GM12801 (cell line): ENCODE results near the gene SF3A2.

Experiments used
- TF ChIP-seq, protein P1 (sequence below): IDR thresholded peaks from one replicate; pipeline ENCODE4 v1.5.1; 2011; ENCODE audit warnings: control low read depth; ENCODE audit not compliant: insufficient read length; ENCODE audit errors: extremely low read depth

The SF3A2 gene

DNA sequence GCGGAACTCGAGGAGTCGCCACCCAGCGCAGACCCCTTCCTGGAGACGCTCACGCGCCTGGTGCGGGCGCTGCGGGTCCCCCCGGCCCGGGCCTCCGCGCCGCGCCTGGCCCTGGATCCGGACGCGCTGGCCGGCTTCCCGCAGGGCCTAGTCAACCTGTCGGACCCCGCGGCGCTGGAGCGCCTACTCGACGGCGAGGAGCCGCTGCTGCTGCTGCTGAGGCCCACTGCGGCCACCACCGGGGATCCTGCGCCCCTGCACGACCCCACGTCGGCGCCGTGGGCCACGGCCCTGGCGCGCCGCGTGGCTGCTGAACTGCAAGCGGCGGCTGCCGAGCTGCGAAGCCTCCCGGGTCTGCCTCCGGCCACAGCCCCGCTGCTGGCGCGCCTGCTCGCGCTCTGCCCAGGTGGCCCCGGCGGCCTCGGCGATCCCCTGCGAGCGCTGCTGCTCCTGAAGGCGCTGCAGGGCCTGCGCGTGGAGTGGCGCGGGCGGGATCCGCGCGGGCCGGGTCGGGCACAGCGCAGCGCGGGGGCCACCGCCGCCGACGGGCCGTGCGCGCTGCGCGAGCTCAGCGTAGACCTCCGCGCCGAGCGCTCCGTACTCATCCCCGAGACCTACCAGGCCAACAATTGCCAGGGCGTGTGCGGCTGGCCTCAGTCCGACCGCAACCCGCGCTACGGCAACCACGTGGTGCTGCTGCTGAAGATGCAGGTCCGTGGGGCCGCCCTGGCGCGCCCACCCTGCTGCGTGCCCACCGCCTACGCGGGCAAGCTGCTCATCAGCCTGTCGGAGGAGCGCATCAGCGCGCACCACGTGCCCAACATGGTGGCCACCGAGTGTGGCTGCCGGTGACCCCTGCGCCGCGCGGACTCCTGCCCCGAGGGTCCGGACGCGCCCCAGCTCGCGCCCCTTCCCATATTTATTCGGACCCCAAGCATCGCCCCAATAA lies 14.8 kb downstream of the SF3A2 start:
- TF ChIP-seq, protein P1, sequence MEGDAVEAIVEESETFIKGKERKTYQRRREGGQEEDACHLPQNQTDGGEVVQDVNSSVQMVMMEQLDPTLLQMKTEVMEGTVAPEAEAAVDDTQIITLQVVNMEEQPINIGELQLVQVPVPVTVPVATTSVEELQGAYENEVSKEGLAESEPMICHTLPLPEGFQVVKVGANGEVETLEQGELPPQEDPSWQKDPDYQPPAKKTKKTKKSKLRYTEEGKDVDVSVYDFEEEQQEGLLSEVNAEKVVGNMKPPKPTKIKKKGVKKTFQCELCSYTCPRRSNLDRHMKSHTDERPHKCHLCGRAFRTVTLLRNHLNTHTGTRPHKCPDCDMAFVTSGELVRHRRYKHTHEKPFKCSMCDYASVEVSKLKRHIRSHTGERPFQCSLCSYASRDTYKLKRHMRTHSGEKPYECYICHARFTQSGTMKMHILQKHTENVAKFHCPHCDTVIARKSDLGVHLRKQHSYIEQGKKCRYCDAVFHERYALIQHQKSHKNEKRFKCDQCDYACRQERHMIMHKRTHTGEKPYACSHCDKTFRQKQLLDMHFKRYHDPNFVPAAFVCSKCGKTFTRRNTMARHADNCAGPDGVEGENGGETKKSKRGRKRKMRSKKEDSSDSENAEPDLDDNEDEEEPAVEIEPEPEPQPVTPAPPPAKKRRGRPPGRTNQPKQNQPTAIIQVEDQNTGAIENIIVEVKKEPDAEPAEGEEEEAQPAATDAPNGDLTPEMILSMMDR = no peak

DNA sequence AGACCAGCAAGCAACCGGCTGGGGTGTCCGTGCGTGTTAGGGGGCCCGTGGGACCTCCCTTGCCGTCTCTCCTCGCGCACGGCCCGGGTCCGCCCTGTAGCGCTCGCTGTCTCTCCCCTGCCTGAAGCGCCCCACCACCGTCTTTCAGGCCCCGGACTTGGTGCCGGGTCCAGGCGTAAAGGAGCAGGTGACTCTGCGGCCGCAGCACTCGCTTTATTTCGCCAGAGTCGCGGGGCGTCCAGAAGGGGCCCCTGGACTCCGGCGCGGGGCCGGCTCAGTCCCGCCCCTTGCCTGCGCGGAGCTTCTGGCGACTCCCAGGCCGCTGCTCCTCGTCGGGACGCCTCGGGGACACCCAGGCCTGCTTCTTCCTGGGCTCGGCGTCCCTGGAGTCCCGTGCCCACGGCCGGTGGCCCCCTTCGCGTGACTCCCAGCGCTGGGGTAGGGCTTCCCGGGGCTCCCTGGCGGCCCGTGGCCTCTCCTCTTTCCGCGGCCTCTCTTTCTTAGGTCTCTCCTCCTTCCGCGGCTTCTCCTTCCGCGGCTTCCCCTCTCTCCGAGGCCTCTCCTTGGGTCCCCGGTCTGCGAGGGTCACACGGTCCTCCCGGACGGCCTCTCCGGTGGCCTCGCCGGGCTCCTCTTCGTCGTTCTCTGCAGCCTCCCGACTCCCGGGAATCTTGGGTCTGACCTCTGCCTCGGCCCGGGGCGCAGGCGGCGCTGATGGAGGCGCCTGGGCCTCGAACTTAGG lies 15.6 kb downstream of the SF3A2 start:
- TF ChIP-seq, protein P1 = no peak

DNA sequence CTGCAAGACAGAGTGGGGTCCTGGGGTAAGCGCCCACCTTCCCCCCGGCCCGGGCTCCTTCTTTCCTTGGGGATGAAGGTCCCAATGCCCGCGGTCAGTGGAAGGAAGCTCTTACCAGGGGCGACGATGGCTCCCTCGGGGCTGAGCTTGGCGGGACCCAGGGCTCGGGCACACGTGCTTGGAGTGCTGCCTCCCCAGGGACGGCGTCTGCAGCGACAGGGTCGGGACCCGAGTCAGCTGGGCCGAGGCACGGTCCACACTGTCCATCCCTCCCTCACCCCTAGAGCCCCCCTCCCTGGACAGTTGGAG lies 16.1 kb downstream of the SF3A2 start:
- TF ChIP-seq, protein P1 = no peak

DNA sequence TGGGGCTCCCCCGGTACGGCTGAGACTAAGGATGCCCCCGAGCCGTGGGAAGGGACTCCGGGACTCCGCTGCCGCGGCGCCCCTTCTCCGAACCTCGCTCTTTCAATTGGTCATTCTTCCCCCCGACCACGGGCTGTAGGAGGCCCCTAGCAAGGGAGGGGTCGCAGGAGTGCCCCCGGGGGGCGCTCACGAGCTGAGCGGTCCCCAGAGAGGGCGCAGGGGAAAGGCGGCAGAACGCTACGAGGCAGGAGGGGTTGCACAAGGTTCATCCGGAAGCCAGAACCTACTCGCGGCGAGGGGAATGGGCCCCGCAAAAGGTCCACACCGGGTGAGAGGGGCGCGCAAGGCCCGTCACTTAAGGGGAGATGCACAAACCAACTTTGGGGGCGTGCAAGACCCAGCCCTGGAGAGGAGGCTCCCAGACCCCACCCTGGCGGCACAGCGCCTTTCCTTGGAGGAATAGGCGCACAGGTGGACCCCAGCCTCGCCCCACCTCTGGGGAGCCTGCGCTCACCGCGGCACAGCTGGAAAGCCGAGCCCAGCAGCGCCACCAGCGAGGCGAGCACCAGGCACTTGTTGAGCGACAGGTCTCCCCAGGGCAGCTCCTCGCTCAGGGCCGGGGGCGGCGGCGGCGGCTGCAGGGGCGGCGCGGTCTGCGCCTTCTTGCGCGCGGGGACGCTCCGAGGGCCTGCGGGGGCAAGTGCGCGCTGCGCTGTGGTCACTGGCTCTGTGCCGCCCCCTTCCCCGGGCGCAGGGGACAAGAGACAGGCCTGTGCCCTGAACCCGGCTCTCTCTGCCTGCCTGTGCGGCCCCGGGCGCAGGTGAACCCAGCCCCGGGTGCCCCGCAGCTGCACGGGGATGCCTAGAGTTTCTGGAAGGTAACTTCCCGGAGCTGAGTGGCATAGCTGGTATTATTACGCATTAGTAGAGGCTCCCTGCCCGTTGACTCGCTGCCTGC lies 16.8 kb downstream of the SF3A2 start:
- TF ChIP-seq, protein P1 = no peak

DNA sequence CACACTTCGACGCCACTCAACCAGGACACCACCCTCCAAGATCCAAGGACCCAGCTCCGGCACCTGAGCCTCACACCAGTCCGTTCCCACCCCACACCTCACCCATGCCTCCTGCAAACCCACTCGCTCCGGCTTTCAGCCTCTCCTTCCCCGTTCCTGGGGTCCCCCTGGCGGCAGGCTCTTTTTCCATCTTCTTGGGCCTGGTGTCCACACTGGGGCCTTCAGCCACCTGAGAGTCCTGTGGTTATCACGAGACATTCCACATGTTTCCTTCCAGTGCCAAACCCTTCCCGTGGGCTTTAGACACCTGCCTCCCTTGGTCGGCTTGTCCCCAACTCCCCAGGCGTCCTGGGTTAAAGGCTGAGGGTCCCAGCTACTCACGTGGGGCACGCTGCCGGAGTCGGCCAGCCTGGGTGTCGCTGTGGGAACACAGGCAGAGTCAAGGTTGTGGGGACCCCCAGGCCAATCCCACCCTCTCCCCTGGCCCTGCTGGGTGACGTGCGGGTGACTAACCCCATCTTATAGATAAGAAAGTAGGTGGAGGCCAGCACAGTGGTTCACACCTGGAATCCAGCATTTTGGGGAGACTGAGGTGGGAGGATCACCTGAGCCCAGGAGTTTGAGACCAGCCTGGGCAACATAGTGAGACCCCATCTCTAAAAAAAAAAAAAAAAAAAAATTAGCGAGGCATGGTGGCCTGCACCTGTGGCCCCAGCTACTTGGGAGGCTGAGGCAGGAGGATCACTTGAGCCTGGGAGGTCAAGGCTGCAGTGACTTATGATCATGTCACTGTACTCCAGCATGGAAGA lies 17.6 kb downstream of the SF3A2 start:
- TF ChIP-seq, protein P1 = no peak

DNA sequence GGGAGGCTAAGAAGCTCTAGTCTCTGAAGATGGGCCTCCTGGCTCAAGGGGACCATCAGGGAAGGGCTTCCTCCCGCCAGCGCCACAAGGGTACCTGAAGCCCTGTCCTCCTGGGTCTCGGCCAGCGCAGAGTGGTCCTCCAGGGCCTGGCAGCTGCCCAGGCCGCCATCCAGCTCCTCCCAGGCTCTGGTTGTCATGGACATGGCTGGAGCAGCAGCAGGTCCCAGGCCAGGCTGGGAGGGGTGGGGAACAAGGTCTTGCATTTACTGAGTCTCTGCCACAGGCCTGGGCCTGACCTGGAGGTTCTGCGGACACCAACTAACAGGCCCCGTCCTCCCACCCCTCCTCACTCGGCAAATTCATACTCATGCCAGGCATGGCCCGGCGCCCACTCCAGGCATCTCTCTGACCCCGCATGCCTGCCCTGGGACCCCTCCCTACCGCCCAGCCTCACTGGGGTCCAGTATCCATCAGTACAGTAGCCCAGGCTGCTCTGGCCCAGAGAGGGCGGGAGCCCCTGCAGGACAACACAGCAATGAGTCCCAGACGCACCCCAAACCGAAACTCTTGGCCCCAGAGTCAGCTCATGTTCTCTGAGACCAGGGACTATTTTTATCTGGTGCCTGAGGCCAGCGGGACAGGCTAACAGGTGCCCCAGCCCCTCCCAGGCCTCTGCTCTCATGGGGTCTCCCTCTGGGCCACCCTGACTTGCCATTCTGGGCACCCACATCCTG lies 18.7 kb downstream of the SF3A2 start:
- TF ChIP-seq, protein P1 = no peak
